A673 (cell line): ENCODE results near the gene EPHA4. TPM values are rescaled to one million over a fixed set of nuclear protein-coding genes. Genes with fewer than 3 reads are reported as not detected.
A peak's percentile ranks its signal among the peaks of the same experiment; 100 is the strongest.
"Not testable (repeated sequence)": the region's sequence is repeated elsewhere in the genome, so short reads cannot be mapped to it uniquely, and the experiment has no call there.

Source experiments
- BruUV-seq: library from RNA; stranded (reverse); fragments of 400-500 nt; replicated peaks from 2 replicates; lab custom pipeline; 2021; lab: Mats Ljungman, UMichigan
- CTCF ChIA-PET: fragments of 300-600 bp; sonication (Branson Sonifier 250); formaldehyde crosslinking; loops from one replicate; lab custom pipeline; 2022; ENCODE audit warnings: antibody characterized with exemption; lab: Charles Lee
- POLR2A ChIA-PET: fragments of 300-600 bp; sonication (Branson Sonifier 250); formaldehyde crosslinking; loops from one replicate; lab custom pipeline; 2022; ENCODE audit warnings: antibody characterized with exemption; ENCODE audit not compliant: low non-redundant PET; lab: Charles Lee
- DNase-seq: peaks from one replicate; pipeline ENCODE4 v3.0.0-alpha.2; 2015; ENCODE audit warnings: low spot score
- H3K27ac ChIP-seq: fragments of 200-600 bp; sonication (generic); 2 replicates; pipeline ENCODE4 v1.5.1; 2016; ENCODE audit warnings: mixed run types, low read depth, mild to moderate bottlenecking, mixed read lengths, antibody characterized with exemption, low read length; ENCODE audit not compliant: poor library complexity, severe bottlenecking
- H3K27me3 ChIP-seq: fragments of 200-600 bp; sonication (generic); replicated peaks from 2 replicates; pipeline ENCODE4 v1.6.1; 2017; ENCODE audit warnings: mixed run types, low read depth, mild to moderate bottlenecking, mixed read lengths, antibody characterized with exemption, low read length; ENCODE audit not compliant: insufficient read depth, poor library complexity
- H3K36me3 ChIP-seq: fragments of 200-600 bp; sonication (generic); 2 replicates; pipeline ENCODE4 v1.6.1; 2016; ENCODE audit warnings: mixed run types, mild to moderate bottlenecking, mixed read lengths, antibody characterized with exemption, low read length; ENCODE audit not compliant: insufficient read depth, poor library complexity, severe bottlenecking
- H3K4me1 ChIP-seq: fragments of 200-600 bp; sonication (generic); 2 replicates; pipeline ENCODE4 v1.6.1; 2017; ENCODE audit warnings: mixed run types, mild to moderate bottlenecking, mixed read lengths, antibody characterized with exemption, low read length; ENCODE audit not compliant: insufficient read depth, poor library complexity, severe bottlenecking
- H3K4me3 ChIP-seq: fragments of 200-600 bp; sonication (generic); 2 replicates; pipeline ENCODE4 v1.5.1; 2016; ENCODE audit warnings: low read depth, mixed run types, mild to moderate bottlenecking, mixed read lengths, low read length; ENCODE audit not compliant: poor library complexity, severe bottlenecking
- H3K9me3 ChIP-seq: fragments of 200-600 bp; sonication (generic); 2 replicates; pipeline ENCODE4 v1.6.1; 2016; ENCODE audit warnings: mixed run types, low read depth, mild to moderate bottlenecking, mixed read lengths, antibody characterized with exemption, low read length; ENCODE audit not compliant: poor library complexity, severe bottlenecking
- CTCF ChIP-seq: fragments of 300-800, 200-600 bp; sonication (generic); conservative IDR thresholded peaks from 2 replicates; pipeline ENCODE4 v1.5.1; 2017; ENCODE audit warnings: low read depth, mild to moderate bottlenecking, antibody characterized with exemption, low read length, moderate library complexity, mixed read lengths
- EZH2 ChIP-seq: fragments of 200-600 bp; sonication (generic); IDR thresholded peaks from 2 replicates; pipeline ENCODE4 v1.6.1; 2017; ENCODE audit warnings: borderline replicate concordance, low read depth, mild to moderate bottlenecking, mixed read lengths, antibody characterized with exemption, low read length; ENCODE audit not compliant: poor library complexity, severe bottlenecking
- intact Hi-C: fragments of 100-400 bp; cut with micrococcal nuclease; formaldehyde crosslinking; loops from one replicate; pipeline ENCODE4 v1.10.0; 2022; ENCODE audit not compliant: unreplicated experiment
- total RNA-seq: library from RNA; stranded (reverse); gene quantifications from 2 replicates; pipeline ENCODE4 v1.2.3, GENCODE V29; 2021

EPHA4 gene
- total RNA-seq, 1 experiment from 2014 or later, result 39.5 TPM

DNA sequence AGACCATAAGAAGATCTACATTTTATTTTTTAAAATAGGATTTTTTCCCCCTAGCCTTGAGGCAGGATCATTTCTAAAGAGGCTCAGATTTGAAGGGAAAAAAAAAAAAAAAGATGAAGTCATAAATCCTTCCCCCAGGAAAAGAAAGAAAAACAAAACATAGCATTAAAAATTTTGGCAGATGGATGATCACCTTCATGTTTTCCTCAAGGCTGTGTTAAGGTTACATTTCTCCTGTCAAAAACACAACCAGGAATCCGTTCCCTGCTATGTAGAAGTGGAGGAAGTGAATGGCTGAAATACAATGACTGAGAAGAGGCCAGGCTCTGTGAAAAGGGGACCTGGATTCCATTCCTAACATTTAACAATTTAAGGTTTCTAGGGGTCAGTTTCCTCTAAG lies 56.2 kb downstream of the EPHA4 start:
- Histone ChIP-seq H3K36me3 (no peaks in the 10 kb centered on the region), H3K27me3 (no peaks in the 10 kb centered on the region), H3K9me3 (no peaks in the 10 kb centered on the region), H3K27ac (no peak overlapping the region), H3K4me1 (peaks cover 23% of the 10 kb centered on the region), H3K4me3 (no peak overlapping the region)
- DNase-seq, result no peak
- ChIA-PET POLR2A (no interaction called here), CTCF (no interaction called here)
- TF ChIP-seq CTCF, result no peak
- no peak for TF ChIP-seq EZH2
- BruUV-seq, result no TSS peak
- intact Hi-C loops, result no loop called here

DNA sequence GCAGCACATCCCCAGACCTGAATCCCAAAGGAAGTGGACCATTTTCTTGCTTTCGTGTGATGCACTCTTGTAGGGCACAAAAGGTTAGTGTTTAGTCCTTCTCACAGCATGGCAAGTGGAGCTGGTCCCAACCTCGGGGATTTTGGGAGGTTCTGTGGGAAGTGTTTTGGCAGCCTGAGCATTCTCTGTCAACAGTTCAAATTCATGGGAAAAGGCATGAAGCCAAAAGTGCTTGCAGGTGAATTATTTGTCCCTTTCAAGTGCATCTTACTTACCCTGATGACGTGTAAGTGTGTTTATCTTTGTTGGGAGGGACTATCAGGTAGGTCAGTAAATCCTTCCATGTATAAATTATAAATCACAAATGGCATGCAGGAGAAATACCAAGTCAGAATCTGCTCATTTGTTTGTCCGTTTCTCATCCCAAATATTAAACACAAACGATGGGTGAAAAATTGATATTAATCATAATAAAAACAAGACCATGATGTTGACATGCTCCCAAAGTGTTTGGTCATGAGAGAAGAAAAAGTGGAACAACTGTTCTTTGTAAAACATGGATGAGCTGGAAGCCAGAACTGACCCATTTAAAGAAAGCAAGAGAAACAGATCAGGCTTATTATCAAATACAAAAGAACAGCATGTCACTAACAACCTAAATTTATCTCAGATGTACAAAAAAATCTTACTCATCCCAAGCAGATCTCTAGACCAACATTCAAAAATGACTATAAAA lies 57.6 kb downstream of the EPHA4 start:
- Histone ChIP-seq H3K36me3 (no peaks in the 10 kb centered on the region), H3K9me3 (no peaks in the 10 kb centered on the region), H3K4me3 (no peak overlapping the region), H3K4me1 (peaks cover 23% of the 10 kb centered on the region), H3K27ac (no peak overlapping the region), H3K27me3 (no peaks in the 10 kb centered on the region)
- ChIA-PET CTCF (no interaction called here), POLR2A (no interaction called here)
- no peak for DNase-seq
- TF ChIP-seq EZH2, result no peak
- intact Hi-C loops, result no loop called here
- no TSS peak for BruUV-seq

- no TSS peak for BruUV-seq
- Histone ChIP-seq H3K36me3 (no peaks in the 10 kb centered on the region), H3K4me1 (peaks cover 23% of the 10 kb centered on the region), H3K9me3 (no peaks in the 10 kb centered on the region), H3K27ac (no peak overlapping the region), H3K27me3 (no peaks in the 10 kb centered on the region), H3K4me3 (no peak overlapping the region)
- DNase-seq, result peak; percentile 14
- ChIA-PET POLR2A (no interaction called here), CTCF (no interaction called here)
- intact Hi-C loops, result no loop called here
- TF ChIP-seq EZH2 (no peak), CTCF (no peak)
Measured at GRCh38 chr2:221513232-221513631, 58.9 kb downstream of the EPHA4 start.

GRCh38 chr2:221511325-221511724 lies 60.8 kb downstream of the EPHA4 start:
- H3K9me3 ChIP-seq, H3K27ac ChIP-seq, BruUV-seq, H3K4me3 ChIP-seq, POLR2A ChIA-PET, DNase-seq, CTCF ChIA-PET, intact Hi-C loops, H3K36me3 ChIP-seq, H3K27me3 ChIP-seq: not testable (repeated sequence)
- peaks cover 13% of the 10 kb centered on the region for H3K4me1 ChIP-seq
